LNCaP clone FGC (cell line): ENCODE results near the gene PDIA4.

Source experiments
- DNase-seq: peaks from one replicate; pipeline ENCODE4 v3.0.0-alpha.2; 2011; ENCODE audit warnings: low read depth
- H3K4me3 ChIP-seq: 2 replicates; pipeline ENCODE4 v1.5.1; 2011; ENCODE audit warnings: mild to moderate bottlenecking, low read depth, low read length, control low read depth
- TF ChIP-seq, protein P1 (sequence below): IDR thresholded peaks from 2 replicates; pipeline ENCODE4 v1.5.1; 2012; ENCODE audit warnings: mild to moderate bottlenecking; ENCODE audit not compliant: control insufficient read depth, insufficient read depth; ENCODE audit errors: extremely low read depth

PDIA4 gene

GRCh38 chr7:149003560-149004305, 24.6 kb downstream of the PDIA4 start:
- DNase-seq, result no peak
- TF ChIP-seq, protein P1, sequence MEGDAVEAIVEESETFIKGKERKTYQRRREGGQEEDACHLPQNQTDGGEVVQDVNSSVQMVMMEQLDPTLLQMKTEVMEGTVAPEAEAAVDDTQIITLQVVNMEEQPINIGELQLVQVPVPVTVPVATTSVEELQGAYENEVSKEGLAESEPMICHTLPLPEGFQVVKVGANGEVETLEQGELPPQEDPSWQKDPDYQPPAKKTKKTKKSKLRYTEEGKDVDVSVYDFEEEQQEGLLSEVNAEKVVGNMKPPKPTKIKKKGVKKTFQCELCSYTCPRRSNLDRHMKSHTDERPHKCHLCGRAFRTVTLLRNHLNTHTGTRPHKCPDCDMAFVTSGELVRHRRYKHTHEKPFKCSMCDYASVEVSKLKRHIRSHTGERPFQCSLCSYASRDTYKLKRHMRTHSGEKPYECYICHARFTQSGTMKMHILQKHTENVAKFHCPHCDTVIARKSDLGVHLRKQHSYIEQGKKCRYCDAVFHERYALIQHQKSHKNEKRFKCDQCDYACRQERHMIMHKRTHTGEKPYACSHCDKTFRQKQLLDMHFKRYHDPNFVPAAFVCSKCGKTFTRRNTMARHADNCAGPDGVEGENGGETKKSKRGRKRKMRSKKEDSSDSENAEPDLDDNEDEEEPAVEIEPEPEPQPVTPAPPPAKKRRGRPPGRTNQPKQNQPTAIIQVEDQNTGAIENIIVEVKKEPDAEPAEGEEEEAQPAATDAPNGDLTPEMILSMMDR, result no peak
- H3K4me3 ChIP-seq, result no peak overlapping the region

DNA sequence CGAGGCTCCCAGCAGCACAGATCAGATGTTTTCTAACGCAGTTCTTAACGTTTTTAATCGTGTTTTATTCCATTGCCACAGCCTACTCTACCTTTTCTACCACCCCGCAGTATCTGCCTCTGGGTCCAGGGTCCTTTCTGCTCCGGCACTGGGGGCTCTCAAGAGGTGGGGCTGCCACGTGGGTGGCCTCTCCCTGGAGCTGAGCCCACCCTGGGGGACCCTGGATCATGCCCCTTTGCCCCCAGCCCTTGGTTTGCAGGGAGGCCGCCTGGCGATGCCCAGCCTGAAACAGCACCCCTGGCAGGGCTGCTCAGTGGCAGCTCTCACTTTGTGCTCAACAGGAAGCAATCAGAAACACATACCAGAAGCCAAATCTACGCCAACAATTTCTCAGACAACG, 25.3 kb downstream of the PDIA4 start:
- TF ChIP-seq, protein P1, result no peak
- DNase-seq, result no peak
- H3K4me3 ChIP-seq, result no peak overlapping the region

- DNase-seq, result no peak
- TF ChIP-seq, protein P1, result no peak
- no peak overlapping the region for H3K4me3 ChIP-seq
Observed at GRCh38 chr7:149002604-149003003, 25.7 kb downstream of the PDIA4 start.

GRCh38 chr7:149001427-149002068, 26.8 kb downstream of the PDIA4 start:
- TF ChIP-seq, protein P1, result no peak
- H3K4me3 ChIP-seq, result no peak overlapping the region
- DNase-seq, result no peak

DNA sequence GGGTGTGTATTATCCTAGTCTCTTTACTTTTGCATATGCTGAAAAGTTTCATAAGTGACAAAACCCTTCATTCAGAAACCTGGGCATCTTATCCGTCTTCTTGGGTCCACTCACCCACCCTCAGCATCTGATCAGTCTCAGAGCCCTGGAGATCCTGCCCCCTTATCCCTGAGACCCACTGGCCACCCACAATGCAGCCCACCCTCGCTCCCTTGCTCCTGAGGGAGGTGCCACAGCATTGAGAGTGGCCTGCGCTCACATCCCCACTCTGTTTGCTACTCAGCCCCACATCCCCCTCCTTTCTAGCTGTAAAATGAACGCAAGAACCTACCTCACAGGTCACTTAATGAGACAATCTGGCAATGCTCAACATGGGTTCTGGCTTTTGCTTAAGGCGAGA, 27.3 kb downstream of the PDIA4 start:
- no peak overlapping the region for H3K4me3 ChIP-seq
- DNase-seq, result no peak
- TF ChIP-seq, protein P1, result no peak

DNA sequence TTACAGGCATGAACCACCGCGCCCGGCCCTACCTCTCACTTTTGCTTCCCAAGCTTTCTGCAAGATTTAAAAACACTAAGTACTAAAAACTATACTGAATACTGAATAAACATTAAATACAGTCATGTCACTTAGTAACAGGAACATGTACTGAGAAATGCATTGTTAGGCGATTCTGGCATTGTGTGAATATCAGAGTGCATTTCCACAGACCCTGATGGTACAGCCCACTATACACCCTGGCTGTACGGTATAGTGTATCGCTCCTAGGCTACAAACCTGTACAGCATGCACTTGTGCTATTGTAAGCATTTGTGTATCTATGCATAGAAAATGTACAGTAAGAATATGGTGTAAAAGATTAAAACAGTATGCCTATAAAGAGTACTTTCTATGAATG, 29.1 kb downstream of the PDIA4 start:
- no peak overlapping the region for H3K4me3 ChIP-seq
- TF ChIP-seq, protein P1, result no peak
- no peak for DNase-seq
